ENCODE measurements around the gene AUTS2. TPM values are rescaled to one million over a fixed set of nuclear protein-coding genes. Genes with fewer than 3 reads are reported as not detected.

The AUTS2 gene
- total RNA-seq, 4 donors from 2014 or later, result 14.9 to 27.2 (median 17.5) TPM

GRCh38 chr7:69753981-69754380 lies 155.7 kb downstream of the AUTS2 start:
- Histone ChIP-seq H3K27ac (no peak overlapping the region), H3K27me3 (no peaks in the 10 kb centered on the region), H3K4me1 (no peaks in the 10 kb centered on the region), H3K9me3 (no peaks in the 10 kb centered on the region), H3K36me3 (no peaks in the 10 kb centered on the region), H3K4me3 (replicated peaks in 1 of 3) (no peak overlapping the region)
- intact Hi-C loops (cut with DNase I), result no loop called here
- WGBS, 2 donors, result 67 to 81% methylated on average over 2 of the region's 2 CpGs
- TF ChIP-seq POLR2A (IDR thresholded peaks at IDR 0.05), result no peak
- no peak for TF ChIP-seq CTCF (IDR thresholded peaks at IDR 0.05)
- DNase-seq, result no peak

GRCh38 chr7:69754476-69754875 lies 156.2 kb downstream of the AUTS2 start:
- H3K27me3 ChIP-seq, result no peaks in the 10 kb centered on the region
- H3K4me1 ChIP-seq, result no peaks in the 10 kb centered on the region
- no peak for DNase-seq
- TF ChIP-seq POLR2A (IDR thresholded peaks at IDR 0.05) (no peak), CTCF (IDR thresholded peaks at IDR 0.05) (no peak)
- intact Hi-C loops (cut with DNase I), result no loop called here
- no peaks in the 10 kb centered on the region for H3K9me3 ChIP-seq
- no peak overlapping the region for H3K27ac ChIP-seq
- H3K36me3 ChIP-seq, result no peaks in the 10 kb centered on the region
- no peak overlapping the region for H3K4me3 ChIP-seq (replicated peaks in 1 of 3)
- 87 to 91% methylated on average over 3 of the region's 3 CpGs for WGBS, 2 donors

- Histone ChIP-seq H3K9me3 (no peaks in the 10 kb centered on the region), H3K4me3 (replicated peaks in 1 of 3) (no peak overlapping the region), H3K36me3 (no peaks in the 10 kb centered on the region), H3K4me1 (no peaks in the 10 kb centered on the region), H3K27me3 (no peaks in the 10 kb centered on the region), H3K27ac (no peak overlapping the region)
- DNase-seq, result no peak
- intact Hi-C loops (cut with DNase I), result no loop called here
- WGBS, 2 donors, result 90 to 98% methylated on average over 1 of the region's 1 CpG
- TF ChIP-seq CTCF (IDR thresholded peaks at IDR 0.05), result no peak
- TF ChIP-seq POLR2A (IDR thresholded peaks at IDR 0.05), result no peak
These were observed 158.0 kb downstream of the AUTS2 start for GRCh38 chr7:69756235-69756634.

GRCh38 chr7:69757528-69757927 lies 159.3 kb downstream of the AUTS2 start:
- no peak for DNase-seq
- 92 to 95% methylated on average over 1 of the region's 1 CpG for WGBS, 2 donors
- TF ChIP-seq CTCF (IDR thresholded peaks at IDR 0.05) (no peak), POLR2A (IDR thresholded peaks at IDR 0.05) (no peak)
- intact Hi-C loops (cut with DNase I), result no loop called here
- H3K9me3 ChIP-seq, result no peaks in the 10 kb centered on the region
- no peak overlapping the region for H3K27ac ChIP-seq
- no peak overlapping the region for H3K4me3 ChIP-seq (replicated peaks in 1 of 3)
- H3K36me3 ChIP-seq, result no peaks in the 10 kb centered on the region
- no peaks in the 10 kb centered on the region for H3K27me3 ChIP-seq
- no peaks in the 10 kb centered on the region for H3K4me1 ChIP-seq

- Histone ChIP-seq H3K27ac (no peak overlapping the region), H3K4me1 (no peaks in the 10 kb centered on the region), H3K36me3 (no peaks in the 10 kb centered on the region), H3K27me3 (no peaks in the 10 kb centered on the region), H3K9me3 (no peaks in the 10 kb centered on the region), H3K4me3 (replicated peaks in 1 of 3) (no peak overlapping the region)
- TF ChIP-seq CTCF (IDR thresholded peaks at IDR 0.05) (no peak), POLR2A (IDR thresholded peaks at IDR 0.05) (no peak)
- WGBS, 2 donors, result 67 to 79% methylated on average over 1 of the region's 1 CpG
- no peak for DNase-seq
- intact Hi-C loops (cut with DNase I), result no loop called here
These were observed 159.7 kb downstream of the AUTS2 start for GRCh38 chr7:69757981-69758430.

All from thyroid gland (tissue), 4 donors.